ENCODE data around the gene SPAG6. TPM values are rescaled to one million over a fixed set of nuclear protein-coding genes. Genes with fewer than 3 reads are reported as not detected.
"Not testable (repeated sequence)": the region's sequence is repeated elsewhere in the genome, so short reads cannot be mapped to it uniquely, and the experiment has no call there.

SPAG6 gene
- total RNA-seq, 2 donors from 2014 or later = not detected

- ATAC-seq = no peak
These were observed 20.5 kb downstream of the SPAG6 start for GRCh38 chr10:22365644-22366434.

GRCh38 chr10:22366435-22366703 lies 21.1 kb downstream of the SPAG6 start:
- intact Hi-C loops (cut with DNase I, micrococcal nuclease) = no loop called here
- no peak for ATAC-seq

More at GRCh38 chr10:22365644-22366434, 20.5 kb downstream of the SPAG6 start:
- no peak for DNase-seq
- intact Hi-C loops (cut with DNase I, micrococcal nuclease) = no loop called here

GRCh38 chr10:22366771-22367170 lies 21.5 kb downstream of the SPAG6 start:
- no peak for ATAC-seq
- no peak for DNase-seq
- intact Hi-C loops (cut with DNase I, micrococcal nuclease) = no loop called here

More at GRCh38 chr10:22366435-22366703, 21.1 kb downstream of the SPAG6 start:
- no peak for DNase-seq

GRCh38 chr10:22367471-22367870 lies 22.2 kb downstream of the SPAG6 start:
- ATAC-seq = no peak
- DNase-seq = no peak
- intact Hi-C loops (cut with DNase I, micrococcal nuclease) = no loop called here

GRCh38 chr10:22368402-22368801 lies 23.1 kb downstream of the SPAG6 start:
- intact Hi-C loops (cut with DNase I, micrococcal nuclease) = no loop called here
- ATAC-seq (no peak), DNase-seq (no peak)

- intact Hi-C loops (cut with DNase I, micrococcal nuclease) = no loop called here
- ATAC-seq = no peak
- no peak for DNase-seq
These were observed 23.7 kb downstream of the SPAG6 start for GRCh38 chr10:22368981-22369380.

GRCh38 chr10:22369434-22370072 lies 24.3 kb downstream of the SPAG6 start:
- ATAC-seq = no peak
- intact Hi-C loops (cut with DNase I, micrococcal nuclease) = no loop called here

GRCh38 chr10:22370320-22370719 lies 25.0 kb downstream of the SPAG6 start:
- ATAC-seq = no peak
- no peak for DNase-seq
- intact Hi-C loops (cut with DNase I, micrococcal nuclease) = no loop called here

More at GRCh38 chr10:22369434-22370072, 24.3 kb downstream of the SPAG6 start:
- DNase-seq = no peak

- intact Hi-C loops (cut with DNase I, micrococcal nuclease) = no loop called here
- no peak for DNase-seq
These were observed 27.0 kb downstream of the SPAG6 start for GRCh38 chr10:22372298-22372697.

GRCh38 chr10:22372917-22373316 lies 27.6 kb downstream of the SPAG6 start:
- intact Hi-C loops (cut with DNase I, micrococcal nuclease) = no loop called here
- ATAC-seq (no peak), DNase-seq (no peak)

More at GRCh38 chr10:22372298-22372697, 27.0 kb downstream of the SPAG6 start:
- ATAC-seq = no peak

- intact Hi-C loops (cut with DNase I, micrococcal nuclease) = no loop called here
- no peak for ATAC-seq
- no peak for DNase-seq
These were observed 29.3 kb downstream of the SPAG6 start for GRCh38 chr10:22374489-22375126.

GRCh38 chr10:22379059-22379458 lies 33.8 kb downstream of the SPAG6 start:
- no peak for DNase-seq
- ATAC-seq = no peak
- intact Hi-C loops (cut with DNase I, micrococcal nuclease) = no loop called here

- ATAC-seq (no peak), DNase-seq (no peak)
- intact Hi-C loops (cut with DNase I, micrococcal nuclease) = no loop called here
These were observed 36.0 kb downstream of the SPAG6 start for GRCh38 chr10:22381262-22381661.

- DNase-seq (no peak), ATAC-seq (no peak)
- intact Hi-C loops (cut with DNase I, micrococcal nuclease) = no loop called here
These were observed 41.2 kb downstream of the SPAG6 start for GRCh38 chr10:22386503-22386902.

GRCh38 chr10:22389856-22390589 lies 44.7 kb downstream of the SPAG6 start:
- ATAC-seq (no peak), DNase-seq (no peak)
- intact Hi-C loops (cut with DNase I, micrococcal nuclease) = no loop called here

GRCh38 chr10:22391600-22391999 lies 46.3 kb downstream of the SPAG6 start:
- intact Hi-C loops (cut with DNase I, micrococcal nuclease) = no loop called here
- no peak for DNase-seq
- no peak for ATAC-seq

GRCh38 chr10:22396195-22396594 lies 50.9 kb downstream of the SPAG6 start:
- ATAC-seq = not testable (repeated sequence)

GRCh38 chr10:22406916-22407315 lies 61.6 kb downstream of the SPAG6 start:
- DNase-seq; ATAC-seq; intact Hi-C loops (cut with DNase I, micrococcal nuclease): not testable (repeated sequence)

More at GRCh38 chr10:22396195-22396594, 50.9 kb downstream of the SPAG6 start:
- intact Hi-C loops (cut with DNase I, micrococcal nuclease); DNase-seq: not testable (repeated sequence)

GRCh38 chr10:22410394-22410793 lies 65.1 kb downstream of the SPAG6 start:
- no peak for ATAC-seq
- intact Hi-C loops (cut with DNase I, micrococcal nuclease) = no loop called here
- no peak for DNase-seq

All from left colon (tissue), 2 donors.